Vagina (tissue), 2 donors: ENCODE results near the gene LHX4. TPM values are rescaled to one million over a fixed set of nuclear protein-coding genes. Genes with fewer than 3 reads are reported as not detected.

Experiments used
- DNase-seq, 2 donors: peaks; one replicate each; pipeline ENCODE4 v3.0.0-alpha.2; 2017; ENCODE audit errors: extremely low spot score in 2 of 2
- H3K27ac ChIP-seq: fragments of 200-600 bp; sonication (generic); one replicate; pipeline ENCODE4 v1.5.1; 2019
- H3K27me3 ChIP-seq: fragments of 200-600 bp; sonication (generic); one replicate; pipeline ENCODE4 v1.5.1; 2019
- H3K36me3 ChIP-seq, 2 donors: fragments of 200-600 bp; sonication (generic); one replicate each; pipeline ENCODE4 v1.5.1; 2017 to 2019
- H3K4me1 ChIP-seq: fragments of 200-600 bp; sonication (generic); one replicate; pipeline ENCODE4 v1.5.1; 2019
- H3K4me3 ChIP-seq, 2 donors: fragments of 200-600 bp; sonication (generic); 1 replicate in 1 of 2; 2 replicates in 1 of 2; pipeline ENCODE4 v1.5.1; 2016 to 2019
- H3K9me3 ChIP-seq: fragments of 200-600 bp; sonication (generic); one replicate; pipeline ENCODE4 v1.5.1; 2019
- POLR2A ChIP-seq, 2 donors: fragments of 450-650 bp; IDR thresholded peaks; one replicate each; pipeline ENCODE4 v1.6.1; 2017; ENCODE audit warnings: antibody characterized with exemption in 2 of 2, mild to moderate bottlenecking in 2 of 2, moderate library complexity in 2 of 2
- POLR2AphosphoS5 ChIP-seq, 2 donors: sonication (generic); formaldehyde crosslinking; IDR thresholded peaks; one replicate each; pipeline ENCODE4 v1.9.0; 2017; ENCODE audit warnings: antibody characterized with exemption in 2 of 2, mild to moderate bottlenecking in 2 of 2, low read depth in 1 of 2; ENCODE audit not compliant: insufficient read depth in 1 of 2
- intact Hi-C: fragments of 100-400 bp; cut with DNase I; formaldehyde crosslinking; loops from one replicate; pipeline ENCODE4 v1.15.1; 2023
- total RNA-seq: library from RNA; depleted of rRNA; stranded (reverse); fragments of >200 nt; gene quantifications from one replicate; pipeline ENCODE4 v1.2.3, GENCODE V29; 2016
- TF ChIP-seq, protein P1 (sequence below), 3 experiments: fragments of 450-650 bp in 2 of 3; fragments of 200-600 bp in 1 of 3; sonication (generic) in 1 of 3; IDR thresholded peaks; one replicate each; pipeline ENCODE4 v1.5.1; 2017 to 2019; ENCODE audit warnings: antibody characterized with exemption in 3 of 3, mild to moderate bottlenecking in 2 of 3, moderate library complexity in 2 of 3

Gene LHX4
- total RNA-seq, 1 donor from 2014 or later, result 0.98 TPM

DNA sequence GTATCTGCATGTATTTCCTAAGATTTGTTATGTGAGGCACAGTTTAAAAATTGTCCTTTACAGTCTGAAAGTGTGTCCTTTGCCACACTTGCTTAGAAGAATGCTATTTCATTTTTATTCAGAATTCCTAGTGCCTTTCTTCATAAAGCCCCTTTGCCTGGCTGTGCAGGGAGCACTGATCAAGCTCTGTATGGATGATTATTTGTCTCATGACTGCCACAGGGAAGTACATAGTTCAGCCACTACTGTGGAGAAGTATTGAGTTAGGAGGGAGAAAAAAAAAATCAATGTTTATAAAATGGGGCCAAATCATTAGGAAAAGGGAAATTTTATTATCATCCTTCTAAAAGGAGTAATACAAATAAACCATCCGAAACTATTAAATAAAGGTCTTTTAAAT is 51.4 kb downstream of the LHX4 start:
- peaks cover 4% of the 10 kb centered on the region for H3K4me1 ChIP-seq
- no peaks in the 10 kb centered on the region for H3K27me3 ChIP-seq
- H3K27ac ChIP-seq, result no peak overlapping the region
- no peak overlapping the region for H3K4me3 ChIP-seq
- TF ChIP-seq POLR2AphosphoS5 (IDR thresholded peaks at IDR 0.05; ENCODE audit: insufficient read depth in 1 of 2, low read depth in 1 of 2) (no peak), POLR2A (IDR thresholded peaks at IDR 0.05) (no peak)
- TF ChIP-seq, protein P1, sequence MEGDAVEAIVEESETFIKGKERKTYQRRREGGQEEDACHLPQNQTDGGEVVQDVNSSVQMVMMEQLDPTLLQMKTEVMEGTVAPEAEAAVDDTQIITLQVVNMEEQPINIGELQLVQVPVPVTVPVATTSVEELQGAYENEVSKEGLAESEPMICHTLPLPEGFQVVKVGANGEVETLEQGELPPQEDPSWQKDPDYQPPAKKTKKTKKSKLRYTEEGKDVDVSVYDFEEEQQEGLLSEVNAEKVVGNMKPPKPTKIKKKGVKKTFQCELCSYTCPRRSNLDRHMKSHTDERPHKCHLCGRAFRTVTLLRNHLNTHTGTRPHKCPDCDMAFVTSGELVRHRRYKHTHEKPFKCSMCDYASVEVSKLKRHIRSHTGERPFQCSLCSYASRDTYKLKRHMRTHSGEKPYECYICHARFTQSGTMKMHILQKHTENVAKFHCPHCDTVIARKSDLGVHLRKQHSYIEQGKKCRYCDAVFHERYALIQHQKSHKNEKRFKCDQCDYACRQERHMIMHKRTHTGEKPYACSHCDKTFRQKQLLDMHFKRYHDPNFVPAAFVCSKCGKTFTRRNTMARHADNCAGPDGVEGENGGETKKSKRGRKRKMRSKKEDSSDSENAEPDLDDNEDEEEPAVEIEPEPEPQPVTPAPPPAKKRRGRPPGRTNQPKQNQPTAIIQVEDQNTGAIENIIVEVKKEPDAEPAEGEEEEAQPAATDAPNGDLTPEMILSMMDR (IDR thresholded peaks at IDR 0.05), result no peak
- no peak for DNase-seq
- H3K9me3 ChIP-seq, result no peaks in the 10 kb centered on the region
- peaks cover 0 to 11% of the 10 kb centered on the region in 2 donors for H3K36me3 ChIP-seq
- intact Hi-C loops, result no loop called here

DNA sequence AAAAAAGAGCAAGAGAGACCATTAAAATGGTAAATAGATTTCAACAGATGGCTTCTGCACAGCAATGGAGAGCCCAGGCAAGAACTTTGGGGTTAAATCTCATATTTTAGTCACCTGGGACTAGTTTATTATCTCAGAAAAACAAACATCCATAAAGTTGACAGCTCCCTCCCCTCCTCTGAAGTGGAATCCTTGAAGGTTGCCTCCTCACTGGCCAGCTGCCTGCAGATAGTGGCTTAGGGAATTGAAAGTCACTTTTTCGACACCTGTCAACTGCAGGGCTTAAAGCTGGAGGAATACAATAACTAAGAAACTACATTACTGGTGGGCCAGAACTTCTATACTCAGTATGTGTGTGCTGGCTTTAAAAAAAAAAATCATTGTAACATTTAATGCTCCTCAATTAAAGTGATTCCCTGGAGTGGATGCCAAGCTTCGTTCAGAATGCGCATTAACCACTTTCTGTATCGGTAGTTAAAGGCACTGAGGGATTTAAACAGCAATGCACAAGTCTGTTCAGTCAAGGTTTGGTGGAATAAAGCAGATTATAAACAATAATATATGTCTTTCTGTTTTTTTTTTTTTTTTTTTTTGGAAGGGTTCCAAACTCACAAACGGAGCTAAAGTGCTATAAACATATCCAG is 52.5 kb downstream of the LHX4 start:
- no peak for TF ChIP-seq POLR2AphosphoS5 (IDR thresholded peaks at IDR 0.05; ENCODE audit: insufficient read depth in 1 of 2, low read depth in 1 of 2)
- TF ChIP-seq, protein P1 (IDR thresholded peaks at IDR 0.05), result no peak
- TF ChIP-seq POLR2A (IDR thresholded peaks at IDR 0.05), result no peak
- Histone ChIP-seq H3K27ac (no peak overlapping the region), H3K27me3 (no peaks in the 10 kb centered on the region), H3K4me3 (no peak overlapping the region), H3K9me3 (no peaks in the 10 kb centered on the region), H3K36me3 (peaks cover 0 to 14% of the 10 kb centered on the region in 2 donors), H3K4me1 (peaks cover 4% of the 10 kb centered on the region)
- intact Hi-C loops, result no loop called here
- DNase-seq, result no peak

DNA sequence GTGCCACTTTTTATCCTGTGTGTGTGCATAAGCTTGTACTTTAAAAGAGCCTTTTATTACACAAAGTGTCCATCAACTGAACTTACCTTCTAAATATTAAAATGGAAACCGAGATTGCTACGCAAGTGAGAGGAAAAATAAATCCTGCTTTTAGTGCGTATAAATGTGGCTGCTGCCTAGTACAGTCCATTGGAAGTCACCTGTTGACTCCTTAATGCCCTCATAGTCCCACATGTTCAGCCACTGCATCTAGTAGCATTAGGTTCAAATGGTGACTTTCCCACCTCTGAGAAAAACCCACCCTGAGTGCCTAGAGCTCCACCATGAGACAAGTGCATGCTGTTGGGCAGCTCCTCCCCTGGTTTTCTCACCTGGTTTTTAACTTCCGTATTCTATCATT is 53.0 kb downstream of the LHX4 start:
- no peak for TF ChIP-seq POLR2AphosphoS5 (IDR thresholded peaks at IDR 0.05; ENCODE audit: insufficient read depth in 1 of 2, low read depth in 1 of 2)
- TF ChIP-seq POLR2A (IDR thresholded peaks at IDR 0.05), result no peak
- TF ChIP-seq, protein P1 (IDR thresholded peaks at IDR 0.05), result no peak

DNA sequence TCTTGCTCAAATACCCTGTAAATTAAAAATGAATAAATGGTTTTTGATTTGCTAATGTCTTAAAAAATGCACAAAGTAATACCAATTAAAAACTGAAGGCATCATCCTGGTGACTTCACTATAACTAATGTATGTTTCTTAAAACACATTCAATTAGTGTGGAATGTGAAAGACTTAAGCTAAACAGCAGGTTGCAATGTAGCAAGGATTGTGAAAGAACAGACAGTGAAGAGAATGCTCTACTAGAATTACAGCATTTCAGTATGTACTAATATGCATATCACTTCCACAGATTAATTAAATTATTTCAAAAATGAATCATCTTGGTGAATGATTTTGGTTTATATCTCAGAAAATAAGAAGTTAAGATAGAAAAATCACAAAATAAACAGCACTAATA is 56.4 kb downstream of the LHX4 start:
- H3K9me3 ChIP-seq, result no peaks in the 10 kb centered on the region
- intact Hi-C loops, result no loop called here
- no peak overlapping the region for H3K4me3 ChIP-seq

More for the DNA sequence above, 53.0 kb downstream of the LHX4 start:
- no peaks in the 10 kb centered on the region for H3K9me3 ChIP-seq
- intact Hi-C loops, result no loop called here
- no peak for DNase-seq
- H3K4me1 ChIP-seq, result peaks cover 4% of the 10 kb centered on the region
- H3K27ac ChIP-seq, result no peak overlapping the region
- H3K27me3 ChIP-seq, result no peaks in the 10 kb centered on the region
- H3K36me3 ChIP-seq, result peaks cover 0 to 14% of the 10 kb centered on the region in 2 donors
- no peak overlapping the region for H3K4me3 ChIP-seq

More for the DNA sequence above, 56.4 kb downstream of the LHX4 start:
- TF ChIP-seq POLR2A (IDR thresholded peaks at IDR 0.05), result no peak
- no peak for TF ChIP-seq POLR2AphosphoS5 (IDR thresholded peaks at IDR 0.05; ENCODE audit: insufficient read depth in 1 of 2, low read depth in 1 of 2)
- TF ChIP-seq, protein P1 (IDR thresholded peaks at IDR 0.05), result no peak
- Histone ChIP-seq H3K4me1 (peaks cover 4% of the 10 kb centered on the region), H3K27ac (no peak overlapping the region), H3K27me3 (no peaks in the 10 kb centered on the region), H3K36me3 (peaks cover 0 to 14% of the 10 kb centered on the region in 2 donors)
- DNase-seq, result no peak
